ENCODE results near the gene PHOX2A. TPM values are rescaled to one million over a fixed set of nuclear protein-coding genes. Genes with fewer than 3 reads are reported as not detected.
A peak's percentile ranks its signal among the peaks of the same experiment; 100 is the strongest.

The PHOX2A gene
- total RNA-seq, 3 donors from 2014 or later: not detected

DNA sequence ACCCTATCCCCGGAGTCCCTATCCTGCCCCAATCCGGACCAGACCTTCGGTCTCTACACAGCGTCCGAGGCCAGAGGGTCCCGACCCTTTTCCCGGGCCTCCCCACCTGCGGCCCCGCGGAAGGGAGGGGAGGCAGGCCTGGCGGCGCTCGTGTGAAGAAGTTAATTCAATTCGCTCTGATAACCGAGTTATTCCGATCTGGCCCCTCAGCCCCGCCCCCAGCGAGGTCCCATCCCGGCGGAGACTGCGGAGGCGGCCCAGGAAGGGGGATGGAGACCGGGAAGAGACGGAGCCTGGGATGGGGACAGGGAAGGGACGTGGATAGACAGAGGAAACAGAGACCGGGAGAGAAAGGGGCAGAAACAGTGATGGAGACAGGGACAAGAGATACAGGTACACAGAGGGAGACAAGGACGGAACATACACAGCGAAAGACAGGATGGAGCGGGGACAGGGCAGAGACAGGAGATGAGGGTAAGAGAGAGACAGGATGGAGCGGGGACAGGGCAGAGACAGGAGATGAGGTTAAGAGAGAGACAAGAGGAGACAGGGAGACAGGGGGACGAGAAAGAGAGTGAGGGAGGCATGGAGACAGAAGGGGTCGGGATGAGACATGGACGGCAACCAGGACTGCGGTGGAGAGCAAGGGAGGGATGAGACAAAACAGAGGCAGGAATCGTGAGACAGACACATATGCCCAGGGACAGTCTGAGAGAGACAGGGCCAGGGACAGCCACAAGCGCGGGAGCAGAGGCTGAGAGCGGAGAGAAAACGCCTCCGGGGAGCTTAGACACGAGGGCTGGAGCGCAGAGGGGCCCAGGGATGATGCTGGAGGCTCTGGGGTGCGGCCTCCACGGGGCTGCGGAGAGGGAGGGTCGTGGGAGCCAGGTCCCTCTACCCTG lies 636 bp upstream of the PHOX2A start:
- Histone ChIP-seq H3K9me3 (no peaks in the 10 kb centered on the region), H3K27ac (no peak overlapping the region), H3K36me3 (no peaks in the 10 kb centered on the region), H3K4me1 (peaks cover 0 to 13% of the 10 kb centered on the region in 2 donors), H3K4me3 (peak overlapping the region in 2 of 3 donors; percentile 45 to 57), H3K27me3 (peaks cover 6 to 29% of the 10 kb centered on the region in 2 donors)
- intact Hi-C loops (cut with DNase I; ENCODE audit: low total_unique reads): loop anchor here (10.0 kb wide), 1 partner anchor 220 kb away; no protein-coding TSS in a partner anchor
- no peak for TF ChIP-seq POLR2A (IDR thresholded peaks at IDR 0.05)
- no peak for TF ChIP-seq CTCF (IDR thresholded peaks at IDR 0.05)
- no peak for TF ChIP-seq POLR2AphosphoS5 (IDR thresholded peaks at IDR 0.05)
- DNase-seq (ENCODE audit: low spot score in 2 of 2): no peak

GRCh38 chr11:72243173-72244059 lies 560 bp downstream of the PHOX2A start:
- intact Hi-C loops (cut with DNase I; ENCODE audit: low total_unique reads): loop anchor here (10.0 kb wide), 1 partner anchor 219 kb away; no protein-coding TSS in a partner anchor

GRCh38 chr11:72242141-72242540 lies 1.8 kb downstream of the PHOX2A start:
- H3K27me3 ChIP-seq: peaks cover 6 to 29% of the 10 kb centered on the region in 2 donors
- H3K4me3 ChIP-seq: no peak overlapping the region
- TF ChIP-seq CTCF (IDR thresholded peaks at IDR 0.05): no peak
- intact Hi-C loops (cut with DNase I; ENCODE audit: low total_unique reads): loop anchor here (10.0 kb wide), 1 partner anchor 217 kb away; no protein-coding TSS in a partner anchor
- H3K36me3 ChIP-seq: no peaks in the 10 kb centered on the region
- H3K9me3 ChIP-seq: no peaks in the 10 kb centered on the region
- H3K4me1 ChIP-seq: peaks cover 0 to 15% of the 10 kb centered on the region in 2 donors
- peak in 1 of 2 donors; percentile 2 for DNase-seq (ENCODE audit: low spot score in 2 of 2)
- no peak overlapping the region for H3K27ac ChIP-seq

More at GRCh38 chr11:72243173-72244059, 560 bp downstream of the PHOX2A start:
- H3K9me3 ChIP-seq: no peaks in the 10 kb centered on the region
- TF ChIP-seq CTCF (IDR thresholded peaks at IDR 0.05): no peak
- TF ChIP-seq POLR2A (IDR thresholded peaks at IDR 0.05): no peak
- no peak for TF ChIP-seq POLR2AphosphoS5 (IDR thresholded peaks at IDR 0.05)
- no peak overlapping the region for H3K27ac ChIP-seq
- peak overlapping the region in 2 of 3 donors; percentile 45 to 57 for H3K4me3 ChIP-seq
- peak in 1 of 2 donors; percentile 38 for DNase-seq (ENCODE audit: low spot score in 2 of 2)
- H3K4me1 ChIP-seq: peaks cover 0 to 15% of the 10 kb centered on the region in 2 donors
- no peaks in the 10 kb centered on the region for H3K36me3 ChIP-seq
- H3K27me3 ChIP-seq: peaks cover 6 to 29% of the 10 kb centered on the region in 2 donors

DNA sequence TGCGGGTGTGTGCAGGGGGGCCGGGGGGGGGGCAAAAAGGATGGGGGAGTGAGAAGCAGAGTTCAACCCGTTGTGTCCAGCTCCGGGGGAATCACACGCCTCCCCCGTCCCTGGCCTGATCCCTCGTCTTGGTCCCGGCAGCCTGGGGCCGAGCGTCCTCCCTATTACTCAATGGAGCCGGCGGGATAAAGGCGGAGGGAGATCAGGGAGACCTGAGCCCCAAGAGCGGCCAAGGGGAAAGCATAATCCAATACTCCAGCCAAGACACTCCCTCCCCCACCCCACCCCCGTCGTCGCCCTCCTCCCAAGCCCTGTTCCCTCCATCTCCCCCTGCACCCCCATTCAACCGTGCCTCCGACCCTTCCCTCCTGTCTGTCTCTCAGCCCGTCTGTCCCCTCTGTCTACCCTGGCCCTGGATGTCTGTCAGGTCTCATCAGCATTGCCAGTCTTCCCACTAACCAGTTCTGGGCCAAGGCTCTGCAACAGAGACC lies 2.6 kb downstream of the PHOX2A start:
- DNase-seq (ENCODE audit: low spot score in 2 of 2): peak in 1 of 2 donors; percentile 42
- intact Hi-C loops (cut with DNase I; ENCODE audit: low total_unique reads): loop anchor here (10.0 kb wide), 1 partner anchor 217 kb away; no protein-coding TSS in a partner anchor
- Histone ChIP-seq H3K4me3 (no peak overlapping the region), H3K27me3 (peaks cover 6 to 29% of the 10 kb centered on the region in 2 donors), H3K27ac (no peak overlapping the region), H3K4me1 (peaks cover 0 to 15% of the 10 kb centered on the region in 2 donors), H3K36me3 (no peaks in the 10 kb centered on the region), H3K9me3 (no peaks in the 10 kb centered on the region)
- TF ChIP-seq POLR2A (IDR thresholded peaks at IDR 0.05) (no peak), POLR2AphosphoS5 (IDR thresholded peaks at IDR 0.05) (no peak), CTCF (IDR thresholded peaks at IDR 0.05) (no peak)

Measured in breast epithelium (tissue), 4 donors.